Activated T-cell treated with anti-CD3 and anti-CD28 coated beads, Interleukin-2, amount 50 U/mL, for 24 hours (primary cell): ENCODE results near the gene DQX1.

ENCODE experiments used
- DNase-seq: peaks from one replicate; pipeline ENCODE4 v3.0.0-alpha.2; 2020
- H3K27ac Mint-ChIP-seq: 2 replicates; pipeline ENCODE4 v1.8.0; 2020; ENCODE audit warnings: mild to moderate bottlenecking, mixed read lengths
- H3K27me3 Mint-ChIP-seq: 2 replicates; pipeline ENCODE4 v1.8.0; 2020; ENCODE audit warnings: mixed read lengths
- H3K36me3 Mint-ChIP-seq: 2 replicates; pipeline ENCODE4 v1.8.0; 2020; ENCODE audit warnings: low read depth, mixed read lengths
- H3K4me1 Mint-ChIP-seq: 2 replicates; pipeline ENCODE4 v1.8.0; 2020; ENCODE audit warnings: low read depth, mixed read lengths
- H3K4me3 Mint-ChIP-seq: 2 replicates; pipeline ENCODE4 v1.8.0; 2020; ENCODE audit warnings: mild to moderate bottlenecking, moderate library complexity, mixed read lengths
- H3K9me3 Mint-ChIP-seq: 2 replicates; pipeline ENCODE4 v1.8.0; 2020; ENCODE audit warnings: mixed read lengths

Gene DQX1

GRCh38 chr2:74502720-74503505, 23.1 kb downstream of the DQX1 start:
- peak; percentile 70 for DNase-seq
- H3K27ac Mint-ChIP-seq = no peak overlapping the region
- H3K4me3 Mint-ChIP-seq = peak overlapping the region; percentile 71
- H3K4me1 Mint-ChIP-seq = peaks cover 69% of the 10 kb centered on the region
- H3K27me3 Mint-ChIP-seq = peaks cover 80% of the 10 kb centered on the region
- H3K36me3 Mint-ChIP-seq = peaks cover 35% of the 10 kb centered on the region
- no peaks in the 10 kb centered on the region for H3K9me3 Mint-ChIP-seq

GRCh38 chr2:74502147-74502719, 23.8 kb downstream of the DQX1 start:
- peaks cover 30% of the 10 kb centered on the region for H3K36me3 Mint-ChIP-seq
- peaks cover 71% of the 10 kb centered on the region for H3K4me1 Mint-ChIP-seq
- H3K27me3 Mint-ChIP-seq = peaks cover 87% of the 10 kb centered on the region
- peak overlapping the region; percentile 26 for H3K27ac Mint-ChIP-seq
- H3K9me3 Mint-ChIP-seq = no peaks in the 10 kb centered on the region
- DNase-seq = no peak
- H3K4me3 Mint-ChIP-seq = peak overlapping the region; percentile 71

GRCh38 chr2:74501335-74502071, 24.5 kb downstream of the DQX1 start:
- no peak for DNase-seq
- Mint-ChIP-seq H3K27ac (peak overlapping the region; percentile 26), H3K36me3 (peaks cover 23% of the 10 kb centered on the region), H3K9me3 (no peaks in the 10 kb centered on the region), H3K4me3 (peak overlapping the region; percentile 71), H3K27me3 (peaks cover 84% of the 10 kb centered on the region), H3K4me1 (peaks cover 65% of the 10 kb centered on the region)

GRCh38 chr2:74500578-74500946, 25.5 kb downstream of the DQX1 start:
- no peaks in the 10 kb centered on the region for H3K9me3 Mint-ChIP-seq
- no peak for DNase-seq
- no peak overlapping the region for H3K4me3 Mint-ChIP-seq
- peaks cover 81% of the 10 kb centered on the region for H3K27me3 Mint-ChIP-seq
- no peak overlapping the region for H3K27ac Mint-ChIP-seq
- peaks cover 58% of the 10 kb centered on the region for H3K4me1 Mint-ChIP-seq
- peaks cover 15% of the 10 kb centered on the region for H3K36me3 Mint-ChIP-seq

- Mint-ChIP-seq H3K27ac (no peak overlapping the region), H3K9me3 (no peaks in the 10 kb centered on the region), H3K27me3 (peaks cover 76% of the 10 kb centered on the region), H3K4me1 (peaks cover 53% of the 10 kb centered on the region), H3K36me3 (peaks cover 11% of the 10 kb centered on the region), H3K4me3 (peak overlapping the region; percentile 30)
- DNase-seq = no peak
These were observed 26.0 kb downstream of the DQX1 start for GRCh38 chr2:74499940-74500577.

- Mint-ChIP-seq H3K27ac (peak within 1 kb of the TSS; percentile 4), H3K4me1 (peaks cover 49% of the 10 kb centered on the region), H3K4me3 (peak within 1 kb of the TSS; percentile 73), H3K36me3 (peaks cover 7% of the 10 kb centered on the region), H3K27me3 (peaks cover 69% of the 10 kb centered on the region), H3K9me3 (no peaks in the 10 kb centered on the region)
- DNase-seq = no peak
These were observed 26.6 kb downstream of the DQX1 start, which contains the start of gene LBX2 for GRCh38 chr2:74499267-74499939. LBX2 (minus strand) TSS chr2:74499603; CDS start chr2:74499537, 66 bp downstream.

- Mint-ChIP-seq H3K4me1 (peaks cover 41% of the 10 kb centered on the region), H3K36me3 (peaks cover 11% of the 10 kb centered on the region), H3K9me3 (no peaks in the 10 kb centered on the region), H3K4me3 (peak overlapping the region; percentile 73), H3K27me3 (peaks cover 62% of the 10 kb centered on the region), H3K27ac (peak overlapping the region; percentile 4)
- DNase-seq = peak; percentile 60
These were observed 27.3 kb downstream of the DQX1 start for GRCh38 chr2:74498500-74499266.

GRCh38 chr2:74497777-74498499, 28.1 kb downstream of the DQX1 start:
- DNase-seq = peak; percentile 61
- peaks cover 17% of the 10 kb centered on the region for H3K36me3 Mint-ChIP-seq
- peak overlapping the region; percentile 73 for H3K4me3 Mint-ChIP-seq
- H3K27me3 Mint-ChIP-seq = peaks cover 55% of the 10 kb centered on the region
- H3K27ac Mint-ChIP-seq = no peak overlapping the region
- peaks cover 34% of the 10 kb centered on the region for H3K4me1 Mint-ChIP-seq
- no peaks in the 10 kb centered on the region for H3K9me3 Mint-ChIP-seq

- Mint-ChIP-seq H3K4me1 (peaks cover 26% of the 10 kb centered on the region), H3K36me3 (peaks cover 24% of the 10 kb centered on the region), H3K27me3 (peaks cover 47% of the 10 kb centered on the region), H3K4me3 (peak overlapping the region; percentile 73), H3K9me3 (no peaks in the 10 kb centered on the region), H3K27ac (no peak overlapping the region)
- DNase-seq = no peak
These were observed 28.8 kb downstream of the DQX1 start for GRCh38 chr2:74496997-74497776.

GRCh38 chr2:74495440-74495839, 30.6 kb downstream of the DQX1 start:
- Mint-ChIP-seq H3K27ac (no peak overlapping the region), H3K4me3 (no peak overlapping the region)

GRCh38 chr2:74493546-74493945, 32.5 kb downstream of the DQX1 start:
- no peak for DNase-seq
- no peaks in the 10 kb centered on the region for H3K9me3 Mint-ChIP-seq
- peaks cover 13% of the 10 kb centered on the region for H3K27me3 Mint-ChIP-seq
- no peak overlapping the region for H3K27ac Mint-ChIP-seq
- peaks cover 56% of the 10 kb centered on the region for H3K36me3 Mint-ChIP-seq
- H3K4me1 Mint-ChIP-seq = peaks cover 12% of the 10 kb centered on the region
- H3K4me3 Mint-ChIP-seq = no peak overlapping the region

More at GRCh38 chr2:74495440-74495839, 30.6 kb downstream of the DQX1 start:
- DNase-seq = no peak
- Mint-ChIP-seq H3K36me3 (peaks cover 42% of the 10 kb centered on the region), H3K27me3 (peaks cover 30% of the 10 kb centered on the region), H3K4me1 (peaks cover 24% of the 10 kb centered on the region), H3K9me3 (no peaks in the 10 kb centered on the region)
